BJ (cell line): Measurements from ENCODE around the gene TET1. TPM values are rescaled to one million over a fixed set of nuclear protein-coding genes. Genes with fewer than 3 reads are reported as not detected.
"Not testable (repeated sequence)": the region's sequence is repeated elsewhere in the genome, so short reads cannot be mapped to it uniquely, and the experiment has no call there.

Source experiments
- CTCF ChIA-PET: fragments of 350-600 bp; formaldehyde crosslinking; extraction: SDS; loops from one replicate; lab custom pipeline; 2021; ENCODE audit warnings: antibody characterized with exemption, inconsistent platforms; lab: Yijun Ruan, JAX
- POLR2A ChIA-PET: fragments of 300-600 bp; sonication (Branson Sonifier 250); formaldehyde crosslinking; extraction: SDS; loops from one replicate; lab custom pipeline; 2021; ENCODE audit warnings: antibody characterized with exemption; lab: Charles Lee
- DNase-seq: peaks from one replicate; pipeline ENCODE4 v3.0.0-alpha.2; 2011; ENCODE audit warnings: low read depth
- H3K27me3 ChIP-seq: 2 replicates; pipeline ENCODE4 v1.6.0; 2011; ENCODE audit warnings: low read length; ENCODE audit not compliant: control insufficient read depth, insufficient read depth
- H3K36me3 ChIP-seq: 2 replicates; pipeline ENCODE4 v1.5.1; 2011; ENCODE audit warnings: low read length; ENCODE audit not compliant: control insufficient read depth, insufficient read depth
- H3K4me3 ChIP-seq: 2 replicates; pipeline ENCODE4 v1.5.1; 2011; ENCODE audit warnings: low read depth, mild to moderate bottlenecking, control low read depth, low read length
- CTCF ChIP-seq: IDR thresholded peaks from 2 replicates; pipeline ENCODE4 v1.5.1; 2011; ENCODE audit warnings: low read depth, mild to moderate bottlenecking, control low read depth, inconsistent platforms, low read length, moderate library complexity; ENCODE audit not compliant: insufficient read depth
- polyA plus RNA-seq: library from polyadenylated mRNA; depleted of rRNA; stranded (reverse); fragments of >200 nt; gene quantifications from 2 replicates; pipeline ENCODE4 v1.2.3, GENCODE V29; 2011

Gene TET1
- polyA plus RNA-seq, 1 experiment = 1.1 TPM

DNA sequence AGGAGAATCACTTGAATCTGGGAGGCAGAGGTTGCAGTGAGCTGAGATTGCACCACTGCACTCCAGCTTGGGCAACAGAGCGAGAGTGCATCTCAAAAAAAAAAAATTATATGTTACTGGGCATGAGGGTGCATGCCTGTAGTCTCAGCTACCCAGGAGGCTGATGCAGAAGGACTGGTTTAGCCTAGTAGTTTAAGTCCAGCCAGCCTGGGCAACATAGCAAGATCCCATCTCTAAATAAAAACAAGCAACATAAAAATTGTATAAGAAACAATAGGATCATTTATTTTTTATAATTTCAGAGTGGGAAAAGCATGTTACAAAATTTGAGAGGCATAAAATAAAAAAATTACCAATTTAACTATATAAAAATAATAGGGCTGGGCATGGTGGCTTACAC lies 145.4 kb downstream of the TET1 start:
- Histone ChIP-seq H3K4me3 (no peak overlapping the region), H3K27me3 (no peaks in the 10 kb centered on the region), H3K36me3 (no peaks in the 10 kb centered on the region)
- ChIA-PET CTCF (interaction anchor here (0.6 kb wide), 1 partner anchor 17 kb away, joined by 3 read pairs; no protein-coding TSS in a partner anchor), POLR2A (no interaction called here)
- no peak for DNase-seq
- no peak for TF ChIP-seq CTCF

DNA sequence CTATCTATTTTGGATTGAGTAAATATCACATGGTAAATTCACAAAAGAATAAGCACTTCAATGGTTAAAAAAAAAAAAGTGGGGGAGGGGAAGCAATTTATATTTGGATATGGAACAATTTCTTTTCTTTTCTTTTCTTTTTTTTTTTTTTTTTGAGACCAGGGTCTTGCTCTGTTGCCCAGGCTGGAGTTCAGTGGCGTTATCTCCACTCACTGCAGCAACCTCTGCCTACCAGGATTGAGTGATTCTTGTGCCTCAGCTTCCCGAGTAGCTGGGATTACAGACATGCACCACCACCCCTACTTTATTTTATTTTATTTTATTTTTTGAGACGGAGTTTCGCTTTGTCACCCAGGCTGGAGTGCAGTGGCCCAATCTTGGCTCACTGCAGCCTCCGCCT lies 148.8 kb downstream of the TET1 start:
- POLR2A ChIA-PET, DNase-seq, H3K27me3 ChIP-seq, CTCF ChIA-PET, H3K36me3 ChIP-seq, H3K4me3 ChIP-seq: not testable (repeated sequence)

- POLR2A ChIA-PET = not testable (repeated sequence)
These were observed 152.9 kb downstream of the TET1 start for GRCh38 chr10:68713065-68713464.

DNA sequence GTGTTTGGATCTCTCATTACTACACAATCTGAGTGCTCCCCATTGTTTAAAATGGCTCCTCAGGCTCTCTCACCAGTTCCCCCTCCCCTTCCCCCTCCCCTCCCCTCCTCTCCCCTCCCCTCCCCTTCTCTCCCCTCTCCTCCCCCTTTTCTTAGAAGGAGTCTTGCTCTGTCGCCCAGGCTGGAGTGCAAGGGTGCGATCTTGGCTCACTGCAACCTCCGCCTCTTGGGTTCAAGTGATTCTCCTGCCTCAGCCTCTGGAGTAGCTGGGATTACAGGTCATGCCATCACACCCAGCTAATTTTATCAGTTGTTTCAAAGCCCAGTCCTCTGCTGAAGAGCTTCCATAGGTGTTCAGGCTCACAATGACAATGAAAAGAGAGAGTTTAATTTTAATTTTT lies 157.3 kb downstream of the TET1 start:
- ChIA-PET CTCF (interaction anchor here (2.1 kb wide), 1 partner anchor 167 kb away, joined by 5 read pairs; no protein-coding TSS in a partner anchor), POLR2A (no interaction called here)
- no peaks in the 10 kb centered on the region for H3K36me3 ChIP-seq
- no peak overlapping the region for H3K4me3 ChIP-seq
- DNase-seq = no peak
- no peak for TF ChIP-seq CTCF
- no peaks in the 10 kb centered on the region for H3K27me3 ChIP-seq

More at GRCh38 chr10:68713065-68713464, 152.9 kb downstream of the TET1 start:
- DNase-seq, H3K36me3 ChIP-seq, H3K4me3 ChIP-seq, CTCF ChIA-PET, H3K27me3 ChIP-seq: not testable (repeated sequence)

DNA sequence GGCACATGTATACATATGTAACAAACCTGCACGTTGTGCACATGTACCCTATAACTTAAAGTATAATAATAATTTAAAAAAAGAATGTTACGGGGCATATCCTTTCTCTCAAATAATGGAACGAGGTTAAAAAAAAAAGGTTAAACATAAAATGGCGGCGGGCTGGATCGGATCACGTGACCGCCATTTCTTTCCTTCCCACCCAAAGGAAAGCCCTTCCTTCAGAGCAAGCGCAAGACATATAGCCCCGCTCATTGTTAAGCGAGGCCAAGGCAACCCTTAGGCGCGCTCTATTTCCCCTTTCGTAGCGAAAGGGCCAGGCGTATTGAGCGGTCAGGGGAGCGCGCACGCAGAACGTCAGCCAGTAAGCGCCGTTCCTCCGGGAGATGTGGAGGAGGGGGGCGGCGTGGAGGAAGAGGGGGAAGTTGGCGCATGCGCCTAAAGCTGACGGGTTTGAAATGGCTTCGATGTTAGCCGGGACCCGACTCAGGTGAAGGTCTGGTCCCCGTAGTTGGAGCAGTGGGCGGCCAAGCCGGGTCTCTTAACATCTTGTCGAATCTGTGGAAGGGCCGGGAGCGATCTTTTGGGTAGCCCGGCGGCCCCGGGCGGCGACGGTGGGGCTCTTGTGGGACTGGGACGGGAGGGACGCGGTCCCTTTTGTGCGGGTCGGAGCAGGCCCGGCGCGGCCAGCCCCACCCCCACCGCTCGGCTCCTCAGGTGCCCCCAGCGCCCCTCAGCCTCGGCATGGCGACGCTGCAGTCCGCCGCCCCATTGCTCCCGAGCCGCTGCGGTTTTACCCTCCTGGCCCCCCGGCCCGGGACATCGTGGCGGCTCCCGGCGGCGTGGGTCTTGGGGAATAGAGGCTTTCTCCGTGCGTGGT lies 160.9 kb downstream of the TET1 start, which contains the start of gene CCAR1:
CCAR1 (plus strand) TSS at position 447 of the 880 bp plus-strand sequence. CDS start 1,266 bp downstream, outside the sequence.
- CTCF ChIA-PET = interaction anchor here (0.7 kb wide), 1 partner anchor 14 kb away, joined by 3 read pairs; no protein-coding TSS in a partner anchor
- no peak for TF ChIP-seq CTCF
- H3K27me3 ChIP-seq = no peaks in the 10 kb centered on the region

DNA sequence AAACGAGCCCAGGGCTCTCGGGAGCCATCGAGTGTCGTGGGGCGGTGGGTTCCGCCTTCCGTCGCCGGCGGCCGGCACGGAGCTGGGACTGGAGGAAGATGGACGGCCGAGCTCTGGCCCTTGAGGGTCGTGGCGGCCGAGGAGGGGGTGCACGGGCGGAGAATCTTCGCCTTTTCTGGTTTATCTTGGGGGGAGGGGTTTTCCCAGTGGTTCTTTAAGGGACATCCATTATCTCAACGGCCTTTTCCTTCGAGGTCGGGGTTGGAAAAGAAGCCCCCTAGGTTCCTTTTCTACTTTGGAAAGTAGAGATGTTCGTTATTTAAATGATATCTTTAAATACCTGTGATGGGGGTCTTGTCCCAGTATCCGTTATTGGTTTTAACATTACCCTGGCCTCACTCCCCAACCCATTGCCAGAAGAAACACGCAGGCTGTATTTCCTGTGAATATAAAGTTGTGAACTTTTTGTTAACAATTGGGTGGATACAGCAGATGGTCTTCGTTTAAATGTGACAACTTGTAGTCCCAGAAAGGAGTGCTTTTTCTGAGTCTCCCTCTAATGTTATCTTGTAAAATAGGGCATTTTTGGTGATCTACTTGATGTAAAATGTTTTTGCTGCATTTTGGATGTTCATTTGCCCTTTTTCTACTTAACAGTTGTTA lies 161.7 kb downstream of the TET1 start:
- TF ChIP-seq CTCF = no peak
- Histone ChIP-seq H3K4me3 (peak overlapping the region; percentile 84), H3K36me3 (peaks cover 1% of the 10 kb centered on the region), H3K27me3 (no peaks in the 10 kb centered on the region)
- POLR2A ChIA-PET = interaction anchor here (0.7 kb wide), 1 partner anchor 15 kb away, joined by 4 read pairs; no protein-coding TSS in a partner anchor
- no peak for DNase-seq
- CTCF ChIA-PET = interaction anchor here (0.7 kb wide), 1 partner anchor 15 kb away, joined by 3 read pairs; no protein-coding TSS in a partner anchor

More for the DNA sequence above, 160.9 kb downstream of the TET1 start, which contains the start of gene CCAR1:
- peak; percentile 95 for DNase-seq
- Histone ChIP-seq H3K4me3 (peak within 1 kb of the TSS; percentile 84), H3K36me3 (peaks cover 1% of the 10 kb centered on the region)
- POLR2A ChIA-PET = interaction anchor here (0.7 kb wide), 1 partner anchor 14 kb away, joined by 4 read pairs; no protein-coding TSS in a partner anchor
